Activated T-helper 9 cell treated with anti-CD3 and anti-CD28 coated beads, Interleukin-2, amount 50 U/mL, for 16 hours (primary cell): ENCODE measurements around the gene CTSW.

Experiments
- DNase-seq: peaks from one replicate; pipeline ENCODE4 v3.0.0-alpha.2; 2020; ENCODE audit warnings: low read depth

Gene CTSW

DNA sequence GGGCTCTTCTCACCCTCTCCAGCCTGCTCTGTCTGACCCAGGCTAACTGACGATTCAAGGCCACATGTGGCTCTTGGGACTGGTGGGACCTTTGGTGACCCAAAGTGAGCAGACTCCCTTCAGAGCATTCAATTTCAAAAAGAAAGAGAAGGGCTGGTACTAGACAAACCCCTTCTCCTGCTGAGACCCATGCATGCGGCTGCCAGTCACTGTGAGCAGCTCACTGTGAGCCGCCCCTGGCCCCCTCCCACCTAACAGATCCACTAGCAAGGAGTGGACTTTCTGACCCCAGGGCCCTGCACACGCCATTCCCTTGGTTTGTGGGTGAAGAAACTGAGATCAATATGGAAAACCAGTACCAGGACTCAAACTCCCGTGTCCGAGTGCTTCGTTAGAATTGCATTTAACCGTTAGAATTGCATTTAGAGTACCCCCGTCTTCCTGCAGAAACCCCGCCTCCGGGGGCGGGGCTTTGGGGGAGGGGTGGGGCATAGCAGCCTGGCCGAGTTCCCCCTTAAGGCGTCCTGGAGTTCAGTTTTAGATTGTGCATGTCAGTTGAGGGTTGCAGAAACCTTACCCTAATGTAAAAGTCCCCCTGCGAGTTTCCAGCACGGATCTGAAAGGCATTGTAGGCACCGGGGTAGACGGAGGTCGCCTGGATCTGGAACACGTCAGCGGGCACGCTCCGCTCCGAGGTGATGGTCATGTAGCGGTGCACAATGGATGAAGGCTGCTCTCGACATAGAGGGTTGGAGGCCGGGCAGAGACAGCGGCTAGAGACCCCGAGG, 12.2 kb upstream of the CTSW start:
- no peak for DNase-seq

- DNase-seq = no peak
These were observed 11.5 kb upstream of the CTSW start for GRCh38 chr11:65868076-65868667.

- DNase-seq = no peak
These were observed 10.7 kb upstream of the CTSW start for GRCh38 chr11:65868907-65869306.

- no peak for DNase-seq
These were observed 9.9 kb upstream of the CTSW start for GRCh38 chr11:65869643-65870306.

- DNase-seq = no peak
These were observed 9.4 kb upstream of the CTSW start for GRCh38 chr11:65870307-65870658.

- DNase-seq = no peak
These were observed 8.6 kb upstream of the CTSW start for GRCh38 chr11:65870706-65871681.

DNA sequence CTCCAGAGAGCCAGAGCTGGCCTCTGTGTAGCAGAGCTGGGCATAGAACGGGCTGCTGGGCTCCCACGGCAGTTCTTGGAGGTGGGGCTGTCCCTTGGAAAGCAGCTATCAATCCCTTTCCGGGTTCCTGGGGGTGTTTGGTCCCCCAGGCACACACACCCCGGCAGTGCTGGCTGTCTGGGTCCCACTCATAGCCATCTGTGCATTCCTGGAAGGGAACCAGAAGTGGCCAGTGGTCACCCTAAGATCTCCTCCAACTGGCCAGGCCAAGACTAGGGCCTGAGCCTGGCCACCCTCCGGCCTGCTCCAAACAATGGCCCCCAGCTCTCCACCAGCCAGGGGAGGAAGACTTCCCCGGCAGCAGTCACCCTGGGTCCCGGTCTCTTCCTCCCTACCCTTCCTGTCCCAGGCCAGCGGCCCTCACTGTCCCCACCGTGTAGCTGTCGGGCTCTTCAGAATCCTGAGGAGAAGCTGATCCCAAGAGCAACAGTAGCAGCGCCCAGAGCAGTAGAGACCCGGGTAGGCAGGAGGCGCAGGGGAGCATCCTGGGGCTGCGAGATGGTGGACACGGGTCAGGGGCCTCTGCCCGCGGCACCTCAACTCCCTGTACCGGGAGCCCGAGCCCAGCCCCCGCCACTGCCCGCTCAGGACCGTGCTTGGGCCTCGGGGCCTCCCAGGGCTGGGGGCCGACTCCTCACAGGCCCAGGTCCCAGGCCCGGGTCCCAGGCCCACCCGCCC, 7.7 kb upstream of the CTSW start:
- no peak for DNase-seq

DNA sequence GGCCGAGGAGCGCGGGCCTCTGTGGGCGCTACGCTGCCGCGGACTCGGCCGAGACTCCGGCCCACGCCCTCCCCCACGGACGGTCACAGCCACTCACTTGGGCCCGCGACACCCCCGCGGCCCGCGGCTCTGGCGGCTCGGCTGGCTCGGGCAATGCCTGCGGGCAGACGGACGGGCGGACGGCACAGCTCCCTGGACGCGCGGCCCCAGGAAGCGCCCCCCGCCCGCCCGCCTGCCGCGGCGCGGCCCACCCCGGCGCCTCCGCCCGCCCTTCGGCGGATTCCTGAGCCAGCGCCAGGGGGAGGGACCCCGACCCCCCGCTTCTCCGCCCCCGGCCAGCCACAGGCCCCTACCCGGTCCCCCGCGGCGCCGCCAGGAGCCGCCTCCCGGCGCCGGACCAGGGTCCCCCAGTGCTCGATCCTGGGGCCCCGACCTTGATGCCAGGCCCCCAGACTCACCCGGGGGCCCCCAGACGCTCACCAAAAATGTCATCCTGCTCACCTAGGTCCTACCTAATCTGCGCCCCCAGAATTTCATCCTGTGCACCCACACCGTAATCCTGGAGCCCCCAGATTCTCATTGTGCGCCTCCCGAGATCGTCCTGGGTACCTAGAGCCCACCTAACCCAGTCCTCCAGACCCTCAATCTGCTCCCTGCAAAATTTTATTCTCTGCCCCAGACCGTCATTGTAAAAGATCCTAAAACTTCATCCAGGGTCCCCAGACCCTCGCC, 6.9 kb upstream of the CTSW start, which contains the start of gene EFEMP2:
Gene EFEMP2 (minus strand): TSS at position 215 of the 732 bp plus-strand sequence. CDS start 446 bp downstream, outside the sequence.
- no peak for DNase-seq

GRCh38 chr11:65873318-65874156, 6.1 kb upstream of the CTSW start:
- peak; percentile 94 for DNase-seq

DNA sequence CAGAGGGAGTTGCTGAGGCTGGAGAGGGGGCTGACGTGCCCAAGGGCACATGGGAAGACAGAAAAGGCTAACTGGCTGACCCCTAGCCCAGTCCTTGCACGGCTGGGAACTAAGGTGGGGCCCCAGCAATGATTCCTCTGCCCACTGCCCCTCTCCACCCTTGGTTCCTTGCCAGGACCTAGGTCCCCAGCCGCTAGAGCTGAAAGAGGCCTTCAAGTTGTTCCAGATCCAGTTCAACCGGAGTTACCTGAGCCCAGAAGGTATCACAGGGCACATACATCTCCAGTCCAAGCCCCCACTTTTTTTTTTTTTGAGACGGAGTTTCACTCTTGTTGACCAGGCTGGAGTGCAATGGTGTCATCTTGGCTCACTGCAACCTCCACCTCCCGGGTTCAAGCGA, 390 bp downstream of the CTSW start:
- DNase-seq = no peak

DNA sequence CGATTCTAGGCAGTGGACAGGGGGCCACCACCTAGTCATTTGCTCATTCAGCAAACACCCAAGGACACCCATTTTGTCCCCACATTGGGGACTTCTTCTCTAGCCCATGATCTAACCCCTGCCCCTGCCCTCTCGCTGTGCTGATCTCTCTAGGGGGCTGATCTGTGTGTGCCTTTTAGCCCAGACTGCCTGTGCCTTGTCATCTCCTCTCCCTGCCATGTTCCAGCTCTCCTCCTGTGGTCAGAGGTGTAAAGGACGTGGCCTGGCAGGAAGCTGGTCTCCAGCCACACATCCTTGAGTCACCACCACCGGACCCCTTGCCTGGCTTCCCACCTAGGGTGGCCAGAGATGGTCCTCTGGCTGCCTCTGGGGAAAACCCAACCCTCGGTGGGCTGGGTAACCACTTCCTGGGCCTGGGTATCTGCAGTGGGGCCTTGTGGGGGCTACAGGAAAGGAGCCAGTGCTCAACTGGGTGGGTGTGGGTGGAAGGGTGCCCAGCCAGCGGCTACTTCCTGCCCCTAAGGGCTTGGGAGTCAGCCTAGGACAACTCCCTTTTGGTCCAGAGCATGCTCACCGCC, 1.3 kb downstream of the CTSW start:
- no peak for DNase-seq

DNA sequence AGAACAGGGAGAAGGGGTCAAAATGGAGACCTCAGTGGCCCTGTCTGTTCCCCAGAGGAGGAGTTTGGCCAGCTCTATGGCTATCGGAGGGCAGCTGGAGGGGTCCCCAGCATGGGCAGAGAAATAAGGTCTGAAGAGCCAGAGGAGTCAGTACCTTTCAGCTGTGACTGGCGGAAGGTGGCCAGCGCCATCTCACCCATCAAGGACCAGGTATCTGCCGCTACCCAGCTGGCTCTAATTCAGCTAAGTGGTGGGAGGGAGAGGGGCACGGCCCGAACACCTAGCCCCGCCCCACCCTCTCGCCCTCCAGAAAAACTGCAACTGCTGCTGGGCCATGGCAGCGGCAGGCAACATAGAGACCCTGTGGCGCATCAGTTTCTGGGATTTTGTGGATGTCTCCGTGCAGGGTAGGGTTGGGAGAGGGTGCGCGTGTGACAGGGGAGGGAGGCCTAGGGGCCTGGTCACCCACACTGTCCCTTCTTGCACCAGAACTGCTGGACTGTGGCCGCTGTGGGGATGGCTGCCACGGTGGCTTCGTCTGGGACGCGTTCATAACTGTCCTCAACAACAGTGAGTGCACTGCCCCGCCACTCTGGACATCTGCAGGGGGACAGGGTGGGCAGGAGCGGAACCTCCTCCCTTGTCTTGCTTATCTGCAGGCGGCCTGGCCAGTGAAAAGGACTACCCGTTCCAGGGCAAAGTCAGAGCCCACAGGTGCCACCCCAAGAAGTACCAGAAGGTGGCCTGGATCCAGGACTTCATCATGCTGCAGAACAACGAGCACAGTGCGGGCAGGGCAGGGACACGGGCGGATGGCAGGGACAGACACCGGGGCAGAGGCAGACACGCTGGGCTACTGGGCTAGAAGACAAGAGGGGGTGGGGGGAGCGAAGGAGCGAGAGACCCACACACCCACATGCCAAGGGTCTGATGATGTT, 2.8 kb downstream of the CTSW start:
- DNase-seq = no peak

GRCh38 chr11:65883058-65883761, 3.6 kb downstream of the CTSW start:
- DNase-seq = no peak

DNA sequence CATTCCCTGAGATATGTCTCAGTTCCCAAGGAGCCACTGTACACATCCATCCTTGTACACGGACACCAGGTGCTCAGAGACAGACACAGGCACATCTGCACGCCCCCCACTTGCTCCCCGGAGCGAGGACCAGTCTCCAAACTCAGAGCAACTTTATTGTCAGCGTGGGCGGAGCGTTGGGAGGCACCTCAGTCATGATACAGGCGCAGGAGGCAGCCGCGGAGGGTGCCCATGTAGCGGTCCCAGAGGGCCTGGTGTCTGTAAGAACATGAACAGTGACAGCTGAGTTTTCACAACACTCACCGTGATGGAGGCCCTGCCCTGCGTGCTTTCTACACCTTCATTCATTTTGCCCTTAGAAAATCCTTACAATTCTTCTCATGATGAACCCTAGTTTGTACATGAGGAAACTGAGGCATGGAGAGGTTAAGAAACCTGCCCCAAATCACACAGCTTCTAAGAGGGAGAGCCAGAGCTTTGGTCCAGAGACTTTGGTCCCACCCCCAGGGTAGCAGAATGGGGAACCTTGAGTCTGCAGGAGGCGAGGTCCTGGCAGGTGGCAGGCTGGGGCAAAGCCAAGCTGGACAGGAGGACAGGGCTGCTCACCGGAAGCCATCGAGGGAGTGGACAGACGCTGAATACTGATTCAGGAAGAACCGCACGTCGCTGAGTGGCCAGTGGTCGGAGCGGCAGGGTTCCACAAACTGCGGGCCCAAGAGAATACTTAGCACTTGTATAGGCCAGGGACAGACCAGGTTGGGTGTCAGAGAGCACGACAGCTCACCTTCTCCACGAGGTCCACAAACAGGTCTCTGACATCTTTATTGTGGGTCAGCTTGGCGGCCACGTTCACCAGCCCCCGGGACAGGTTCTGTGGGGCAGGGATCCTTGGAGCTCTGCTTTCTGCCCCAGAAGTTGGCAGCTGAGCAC, 4.4 kb downstream of the CTSW start:
- no peak for DNase-seq

DNA sequence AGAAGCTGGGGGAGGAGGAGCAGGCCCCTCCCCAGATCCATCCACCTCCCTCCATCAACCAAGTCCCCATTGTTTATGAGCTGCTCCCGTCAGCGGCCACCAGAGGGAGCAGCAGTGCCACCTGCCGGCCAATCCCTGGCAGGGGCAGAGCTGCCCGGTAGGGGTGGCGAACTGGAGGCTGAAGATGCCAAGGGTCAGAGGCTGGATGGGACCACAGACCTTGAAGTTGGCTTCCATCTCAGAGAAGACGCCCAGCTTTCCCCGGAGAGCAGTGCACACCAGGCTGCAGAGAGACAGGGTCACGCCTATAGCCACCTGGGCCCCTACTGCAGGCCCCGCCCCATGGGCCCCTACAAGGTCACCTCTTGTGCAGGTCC, 5.1 kb downstream of the CTSW start:
- DNase-seq = peak; percentile 77

GRCh38 chr11:65885231-65885630, 5.6 kb downstream of the CTSW start:
- DNase-seq = no peak
